Kidney (tissue), 14 donors: ENCODE data around the gene ZNF512B. TPM values are rescaled to one million over a fixed set of nuclear protein-coding genes. Genes with fewer than 3 reads are reported as not detected.
A peak's percentile ranks its signal among the peaks of the same experiment; 100 is the strongest.

ENCODE experiments used
- DNase-seq, 5 donors: peaks; one replicate each; pipeline ENCODE4 v3.0.0-alpha.2; 2013 to 2020
- FAIRE-seq: peaks from 2 replicates; lab custom pipeline; 2012; peaks lifted over from hg19 to GRCh38; lab: Jason Lieb, UNC
- H3K27ac ChIP-seq, 2 donors: one replicate each; pipeline ENCODE4 v1.7.0; 2013; ENCODE audit warnings: low read depth in 2 of 2, low read length in 2 of 2, inconsistent platforms in 1 of 2
- H3K27me3 ChIP-seq: one replicate; pipeline ENCODE4 v1.7.1; 2013; ENCODE audit warnings: low read length, inconsistent platforms; ENCODE audit not compliant: control insufficient read depth, insufficient read depth
- H3K36me3 ChIP-seq, 3 donors: one replicate each; pipeline versions ENCODE4 v1.7.0 to v1.7.1; 2013; ENCODE audit warnings: low read length in 3 of 3, control low read depth in 1 of 3, inconsistent platforms in 1 of 3; ENCODE audit not compliant: insufficient read depth in 3 of 3, control insufficient read depth in 2 of 3
- H3K4me1 ChIP-seq, 3 donors: one replicate each; pipeline versions ENCODE4 v1.7.0 to v1.7.1; 2013; ENCODE audit warnings: low read length in 3 of 3, inconsistent platforms in 1 of 3, low read depth in 1 of 3; ENCODE audit not compliant: control insufficient read depth in 2 of 3, insufficient read depth in 2 of 3
- H3K4me3 ChIP-seq, 3 donors: one replicate each; pipeline versions ENCODE4 v1.7.0 to v1.8.1; 2013; ENCODE audit warnings: low read length in 3 of 3, control low read depth in 1 of 3, inconsistent platforms in 1 of 3
- H3K9ac ChIP-seq, 3 donors: one replicate each; pipeline versions ENCODE4 v1.7.0 to v1.7.1; 2013; ENCODE audit warnings: low read length in 3 of 3, control low read depth in 1 of 3, inconsistent platforms in 1 of 3
- H3K9me3 ChIP-seq, 3 donors: one replicate each; pipeline versions ENCODE4 v1.7.0 to v1.7.1; 2013; ENCODE audit warnings: low read length in 3 of 3, control low read depth in 1 of 3, inconsistent platforms in 1 of 3; ENCODE audit not compliant: control insufficient read depth in 2 of 3, insufficient read depth in 1 of 3
- intact Hi-C: fragments of 100-400 bp; cut with DNase I; formaldehyde crosslinking; loops from one replicate; pipeline ENCODE4 v1.11.1; 2022
- polyA plus RNA-seq: library from polyadenylated mRNA; stranded (reverse); fragments of 350-450 nt; fragmentation: Illumina TruSeq; extraction: RNeasy Lipid Tissue Mini Kit (QIAGEN cat#74804); gene quantifications from one replicate; pipeline ENCODE4 v1.2.3, GENCODE V29; 2014; ENCODE audit warnings: low read depth, low replicate concordance; ENCODE audit not compliant: insufficient read depth
- total RNA-seq: library from RNA; stranded (reverse); fragmentation: NEBNext Ultra II Directional; extraction: Animal tissue kit (Norgen Biotek cat#: 25700); gene quantifications from one replicate; pipeline ENCODE4 v1.2.1, GENCODE V29; 2021
- TF ChIP-seq, protein P1 (sequence below): IDR thresholded peaks from 3 replicates; pipeline ENCODE4 v1.5.1; 2012; ENCODE audit warnings: mild to moderate bottlenecking, moderate library complexity, borderline replicate concordance; ENCODE audit not compliant: insufficient read depth; ENCODE audit errors: extremely low read depth
- donor health status: control.
- donor health status: control.
- donor health status: control.
- donor health status: control.
- donor health status: control.
- donor health status: DM: yes; HTN: yes; CAD: no.
- donor health status: Normal renal cell carcinoma (clear cell type).

ZNF512B gene
- total and polyA plus RNA-seq, 2 donors from 2014 or later, result 8.6 to 19.2 TPM

DNA sequence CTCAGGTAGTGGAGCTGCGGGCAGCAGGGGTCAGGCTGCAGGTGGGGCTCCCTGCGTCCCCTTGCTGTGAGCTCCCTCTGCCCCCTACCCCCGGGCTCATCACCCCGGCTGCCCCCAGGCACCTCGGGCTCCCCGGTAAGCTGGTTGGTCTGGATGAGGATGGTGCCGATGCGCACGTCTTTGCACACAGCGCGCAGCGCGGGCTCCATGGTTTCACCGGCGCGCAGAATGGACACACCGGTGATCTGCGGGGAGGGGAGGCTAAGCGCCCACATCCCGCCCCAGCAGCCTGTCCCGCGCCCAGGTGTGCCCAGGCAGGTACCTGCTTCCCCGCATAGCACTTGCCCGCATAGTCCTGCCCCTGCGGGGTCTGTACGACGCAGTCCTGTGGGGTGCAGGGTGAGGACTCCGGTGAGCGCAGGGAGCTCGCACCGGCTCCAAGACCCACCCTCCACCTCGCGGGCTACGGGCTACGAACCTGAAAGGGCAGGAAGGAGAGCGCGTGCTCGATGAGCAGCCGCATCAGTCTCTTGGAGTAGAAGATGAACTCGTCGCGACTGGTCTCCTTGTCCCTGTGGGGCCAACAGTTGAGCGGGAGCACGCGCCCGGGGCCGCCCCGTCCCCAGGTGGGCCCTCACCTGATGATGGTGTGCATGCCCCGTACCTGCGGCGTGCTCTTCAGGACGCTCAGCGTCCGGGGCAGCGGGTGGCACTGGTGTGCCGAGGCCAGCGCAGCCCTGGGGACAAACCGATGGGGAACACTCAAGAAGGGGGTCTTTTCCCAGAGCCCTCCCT, 29.1 kb downstream of the ZNF512B start:
- FAIRE-seq (no peak), DNase-seq (peak in 2 of 5 donors; percentile 42 to 73)
- H3K27me3 ChIP-seq, result no peaks in the 10 kb centered on the region
- TF ChIP-seq, protein P1, sequence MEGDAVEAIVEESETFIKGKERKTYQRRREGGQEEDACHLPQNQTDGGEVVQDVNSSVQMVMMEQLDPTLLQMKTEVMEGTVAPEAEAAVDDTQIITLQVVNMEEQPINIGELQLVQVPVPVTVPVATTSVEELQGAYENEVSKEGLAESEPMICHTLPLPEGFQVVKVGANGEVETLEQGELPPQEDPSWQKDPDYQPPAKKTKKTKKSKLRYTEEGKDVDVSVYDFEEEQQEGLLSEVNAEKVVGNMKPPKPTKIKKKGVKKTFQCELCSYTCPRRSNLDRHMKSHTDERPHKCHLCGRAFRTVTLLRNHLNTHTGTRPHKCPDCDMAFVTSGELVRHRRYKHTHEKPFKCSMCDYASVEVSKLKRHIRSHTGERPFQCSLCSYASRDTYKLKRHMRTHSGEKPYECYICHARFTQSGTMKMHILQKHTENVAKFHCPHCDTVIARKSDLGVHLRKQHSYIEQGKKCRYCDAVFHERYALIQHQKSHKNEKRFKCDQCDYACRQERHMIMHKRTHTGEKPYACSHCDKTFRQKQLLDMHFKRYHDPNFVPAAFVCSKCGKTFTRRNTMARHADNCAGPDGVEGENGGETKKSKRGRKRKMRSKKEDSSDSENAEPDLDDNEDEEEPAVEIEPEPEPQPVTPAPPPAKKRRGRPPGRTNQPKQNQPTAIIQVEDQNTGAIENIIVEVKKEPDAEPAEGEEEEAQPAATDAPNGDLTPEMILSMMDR, result no peak
- H3K9me3 ChIP-seq, result no peaks in the 10 kb centered on the region
- H3K4me1 ChIP-seq, result no peaks in the 10 kb centered on the region
- H3K4me3 ChIP-seq, result no peak overlapping the region
- peaks cover 0 to 31% (median 7%) of the 10 kb centered on the region in 3 donors for H3K36me3 ChIP-seq
- intact Hi-C loops, result no loop called here
- H3K9ac ChIP-seq, result no peak overlapping the region
- no peak overlapping the region for H3K27ac ChIP-seq

DNA sequence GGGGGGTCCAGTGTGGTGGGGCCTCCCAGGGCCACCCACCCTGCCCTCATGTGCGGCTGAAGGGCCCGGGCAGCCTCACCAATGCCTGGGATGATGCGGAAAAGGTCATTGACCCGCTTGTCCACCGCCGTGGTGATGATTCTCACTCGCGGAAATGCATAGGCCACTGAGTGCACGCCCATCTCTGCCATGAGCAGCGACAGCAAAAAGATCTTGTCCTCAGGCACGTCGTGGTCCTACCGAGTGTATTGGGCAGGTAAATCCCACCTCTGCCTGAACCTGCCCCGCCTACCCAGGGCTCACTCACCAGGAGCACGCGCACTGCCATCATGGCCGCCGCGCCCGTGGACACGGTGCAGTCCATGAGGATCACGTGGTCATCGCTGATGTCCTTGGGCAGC, 29.7 kb downstream of the ZNF512B start:
- intact Hi-C loops, result no loop called here
- TF ChIP-seq, protein P1, result no peak
- H3K27ac ChIP-seq, result no peak overlapping the region
- no peaks in the 10 kb centered on the region for H3K27me3 ChIP-seq
- DNase-seq, result peak in 2 of 5 donors; percentile 51 to 72
- no peak overlapping the region for H3K9ac ChIP-seq
- H3K9me3 ChIP-seq, result no peaks in the 10 kb centered on the region
- no peaks in the 10 kb centered on the region for H3K4me1 ChIP-seq
- no peak for FAIRE-seq
- peaks cover 0 to 32% (median 6%) of the 10 kb centered on the region in 3 donors for H3K36me3 ChIP-seq
- no peak overlapping the region for H3K4me3 ChIP-seq

- H3K9me3 ChIP-seq, result no peaks in the 10 kb centered on the region
- no peak for FAIRE-seq
- H3K27me3 ChIP-seq, result no peaks in the 10 kb centered on the region
- intact Hi-C loops, result no loop called here
- peaks cover 0 to 30% (median 5%) of the 10 kb centered on the region in 3 donors for H3K36me3 ChIP-seq
- no peaks in the 10 kb centered on the region for H3K4me1 ChIP-seq
- no peak overlapping the region for H3K27ac ChIP-seq
- TF ChIP-seq, protein P1, result no peak
- no peak overlapping the region for H3K9ac ChIP-seq
- H3K4me3 ChIP-seq, result no peak overlapping the region
- DNase-seq, result peak in 2 of 5 donors; percentile 52 to 69
Observed at GRCh38 chr20:63939061-63939935, 30.4 kb downstream of the ZNF512B start.
